Measurements from ENCODE around the gene GNB1.

GNB1 gene

GRCh38 chr1:1808206-1808605 lies 82.7 kb downstream of the GNB1 start:
- no peak overlapping the region for H3K9ac ChIP-seq (ENCODE audit: low read length)
- no peaks in the 10 kb centered on the region for H3K9me2 ChIP-seq (replicated peaks; ENCODE audit: insufficient read depth, low read length)
- H3K9me3 ChIP-seq (ENCODE audit: insufficient read depth, low read length) = no peaks in the 10 kb centered on the region
- H2AFZ ChIP-seq (ENCODE audit: low read depth, low read length, severe bottlenecking) = no peak overlapping the region
- no peaks in the 10 kb centered on the region for H3K27me3 ChIP-seq (ENCODE audit: low read length)
- H3K36me3 ChIP-seq (ENCODE audit: low read length) = peaks cover 18% of the 10 kb centered on the region; the same call in 1 of the 2 replicates
- no peaks in the 10 kb centered on the region; the same call in 1 of the 2 replicates for H4K20me1 ChIP-seq (ENCODE audit: low read depth, low read length)
- H3K4me2 ChIP-seq (ENCODE audit: low read depth, low read length, poor library complexity, severe bottlenecking) = no peak overlapping the region
- H3F3A ChIP-seq (ENCODE audit: insufficient read depth) = no peaks in the 10 kb centered on the region
- peaks cover 17% of the 10 kb centered on the region for H3K79me2 ChIP-seq (ENCODE audit: insufficient read depth, low read length)
- TF ChIP-seq, protein P1, sequence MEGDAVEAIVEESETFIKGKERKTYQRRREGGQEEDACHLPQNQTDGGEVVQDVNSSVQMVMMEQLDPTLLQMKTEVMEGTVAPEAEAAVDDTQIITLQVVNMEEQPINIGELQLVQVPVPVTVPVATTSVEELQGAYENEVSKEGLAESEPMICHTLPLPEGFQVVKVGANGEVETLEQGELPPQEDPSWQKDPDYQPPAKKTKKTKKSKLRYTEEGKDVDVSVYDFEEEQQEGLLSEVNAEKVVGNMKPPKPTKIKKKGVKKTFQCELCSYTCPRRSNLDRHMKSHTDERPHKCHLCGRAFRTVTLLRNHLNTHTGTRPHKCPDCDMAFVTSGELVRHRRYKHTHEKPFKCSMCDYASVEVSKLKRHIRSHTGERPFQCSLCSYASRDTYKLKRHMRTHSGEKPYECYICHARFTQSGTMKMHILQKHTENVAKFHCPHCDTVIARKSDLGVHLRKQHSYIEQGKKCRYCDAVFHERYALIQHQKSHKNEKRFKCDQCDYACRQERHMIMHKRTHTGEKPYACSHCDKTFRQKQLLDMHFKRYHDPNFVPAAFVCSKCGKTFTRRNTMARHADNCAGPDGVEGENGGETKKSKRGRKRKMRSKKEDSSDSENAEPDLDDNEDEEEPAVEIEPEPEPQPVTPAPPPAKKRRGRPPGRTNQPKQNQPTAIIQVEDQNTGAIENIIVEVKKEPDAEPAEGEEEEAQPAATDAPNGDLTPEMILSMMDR (IDR thresholded peaks at IDR 0.05; ENCODE audit: insufficient read depth, low read length, poor library complexity, severe bottlenecking) = no peak
- no peak for TF ChIP-seq EZH2phosphoT487 (conservative IDR thresholded peaks at IDR 0.05; ENCODE audit: low read length)
- H3K4me3 ChIP-seq (ENCODE audit: insufficient read depth, low read length, poor library complexity, severe bottlenecking) = no peak overlapping the region
- no peak overlapping the region for H3K27ac ChIP-seq (ENCODE audit: low read depth, low read length)

DNA sequence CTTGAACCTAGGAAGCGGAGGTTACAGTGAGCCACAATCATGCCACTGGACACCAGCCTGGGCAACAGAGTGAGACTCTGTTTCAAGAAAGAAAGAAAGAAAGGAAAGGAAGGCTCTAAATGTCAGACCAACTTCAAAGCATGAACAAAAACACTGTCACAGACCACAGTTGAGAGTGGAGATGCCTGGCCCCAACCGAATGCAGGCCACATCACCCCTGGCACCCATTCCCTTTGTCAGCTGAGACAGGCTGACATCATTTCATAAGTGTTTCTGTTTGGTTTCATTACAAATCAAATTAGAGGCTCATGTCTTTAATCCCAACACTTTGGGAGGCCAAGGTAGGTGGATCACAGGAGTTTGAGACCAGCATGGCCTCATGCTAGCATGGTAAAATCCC lies 84.0 kb downstream of the GNB1 start:
- Histone ChIP-seq H3K27ac (ENCODE audit: low read depth, low read length) (no peak overlapping the region), H3K36me3 (ENCODE audit: low read length) (peaks cover 17% of the 10 kb centered on the region; the same call in 1 of the 2 replicates)

DNA sequence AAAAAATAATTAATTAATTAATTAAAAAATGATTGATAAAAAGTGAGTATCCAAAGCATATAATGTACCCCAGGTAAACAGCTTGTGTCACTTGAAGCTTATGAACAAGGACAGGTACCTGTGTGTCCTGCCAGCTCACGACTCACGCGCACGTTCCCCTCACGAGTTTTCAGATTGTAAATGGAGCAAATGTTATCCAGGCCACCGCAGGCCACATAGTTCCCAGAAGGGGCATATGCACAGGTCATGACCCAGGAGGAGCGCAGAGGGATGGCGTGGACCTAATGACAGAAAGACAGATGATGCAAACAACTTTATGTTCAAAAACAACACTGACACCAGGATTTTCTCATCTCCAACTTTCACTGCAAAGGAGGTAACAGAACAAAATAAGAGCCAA lies 86.6 kb downstream of the GNB1 start:
- no peaks in the 10 kb centered on the region for H3K9me2 ChIP-seq (replicated peaks; ENCODE audit: insufficient read depth, low read length)
- TF ChIP-seq, protein P1 (IDR thresholded peaks at IDR 0.05; ENCODE audit: insufficient read depth, low read length, poor library complexity, severe bottlenecking) = no peak
- H3K36me3 ChIP-seq (ENCODE audit: low read length) = peaks cover 17% of the 10 kb centered on the region; the same call in 1 of the 2 replicates
- H3K9ac ChIP-seq (ENCODE audit: low read length) = no peak overlapping the region
- no peak overlapping the region for H3K4me2 ChIP-seq (ENCODE audit: low read depth, low read length, poor library complexity, severe bottlenecking)
- no peak overlapping the region for H2AFZ ChIP-seq (ENCODE audit: low read depth, low read length, severe bottlenecking)
- no peaks in the 10 kb centered on the region for H4K20me1 ChIP-seq (ENCODE audit: low read depth, low read length)
- peaks cover 45% of the 10 kb centered on the region for H3K79me2 ChIP-seq (ENCODE audit: insufficient read depth, low read length)
- no peaks in the 10 kb centered on the region for H3K27me3 ChIP-seq (ENCODE audit: low read length)
- no peaks in the 10 kb centered on the region for H3K9me3 ChIP-seq (ENCODE audit: insufficient read depth, low read length)
- H3K4me3 ChIP-seq (ENCODE audit: insufficient read depth, low read length, poor library complexity, severe bottlenecking) = no peak overlapping the region
- H3K27ac ChIP-seq (ENCODE audit: low read depth, low read length) = no peak overlapping the region
- H3F3A ChIP-seq (ENCODE audit: insufficient read depth) = peaks cover 20% of the 10 kb centered on the region

More for the DNA sequence above, 84.0 kb downstream of the GNB1 start:
- Histone ChIP-seq H3K4me3 (ENCODE audit: insufficient read depth, low read length, poor library complexity, severe bottlenecking) (no peak overlapping the region), H3K79me2 (ENCODE audit: insufficient read depth, low read length) (peaks cover 20% of the 10 kb centered on the region), H2AFZ (ENCODE audit: low read depth, low read length, severe bottlenecking) (no peak overlapping the region), H3F3A (ENCODE audit: insufficient read depth) (peaks cover 3% of the 10 kb centered on the region; the same call in 1 of the 2 replicates), H4K20me1 (ENCODE audit: low read depth, low read length) (no peaks in the 10 kb centered on the region), H3K9ac (ENCODE audit: low read length) (no peak overlapping the region), H3K9me3 (ENCODE audit: insufficient read depth, low read length) (no peaks in the 10 kb centered on the region), H3K27me3 (ENCODE audit: low read length) (no peaks in the 10 kb centered on the region), H3K9me2 (replicated peaks; ENCODE audit: insufficient read depth, low read length) (no peaks in the 10 kb centered on the region), H3K4me2 (ENCODE audit: low read depth, low read length, poor library complexity, severe bottlenecking) (no peak overlapping the region)
- TF ChIP-seq, protein P1 (IDR thresholded peaks at IDR 0.05; ENCODE audit: insufficient read depth, low read length, poor library complexity, severe bottlenecking) = no peak
- no peak for TF ChIP-seq EZH2phosphoT487 (conservative IDR thresholded peaks at IDR 0.05; ENCODE audit: low read length)

Measured in SU-DHL-6 (cell line).